ENCODE measurements around the gene SLC25A19.
"Not testable (repeated sequence)": the region's sequence is repeated elsewhere in the genome, so short reads cannot be mapped to it uniquely, and the experiment has no call there.

Gene SLC25A19

GRCh38 chr17:75267411-75268232, 21.6 kb downstream of the SLC25A19 start:
- no peak for DNase-seq (ENCODE audit: low read depth in 2 of 2)

- DNase-seq (ENCODE audit: low read depth in 2 of 2), result no peak
Measured at GRCh38 chr17:75267153-75267410, 22.2 kb downstream of the SLC25A19 start.

GRCh38 chr17:75266316-75267152, 22.7 kb downstream of the SLC25A19 start:
- no peak for DNase-seq (ENCODE audit: low read depth in 2 of 2)

- DNase-seq (ENCODE audit: low read depth in 2 of 2), result no peak
Measured at GRCh38 chr17:75265614-75266315, 23.5 kb downstream of the SLC25A19 start.

GRCh38 chr17:75263055-75263454, 26.2 kb downstream of the SLC25A19 start:
- no peak for DNase-seq (ENCODE audit: low read depth in 2 of 2)

GRCh38 chr17:75262112-75262606, 27.1 kb downstream of the SLC25A19 start:
- no peak for DNase-seq (ENCODE audit: low read depth in 2 of 2)

GRCh38 chr17:75261336-75262111, 27.7 kb downstream of the SLC25A19 start, which contains the start of the genes GGA3 and MRPS7:
Gene GGA3 (minus strand): TSS chr17:75261606. CDS start chr17:75261587, 19 bp downstream.
Gene MRPS7 (plus strand): TSS chr17:75261879. CDS start chr17:75261901, 22 bp downstream.
- DNase-seq (ENCODE audit: low read depth in 2 of 2), result peak; percentile 86 to 95

GRCh38 chr17:75260641-75261335, 28.4 kb downstream of the SLC25A19 start:
- DNase-seq (ENCODE audit: low read depth in 2 of 2), result peak in 1 of 2 experiments; percentile 45

GRCh38 chr17:75257228-75257627, 32.0 kb downstream of the SLC25A19 start:
- DNase-seq (ENCODE audit: low read depth in 2 of 2), result not testable (repeated sequence)

- DNase-seq (ENCODE audit: low read depth in 2 of 2), result not testable (repeated sequence)
Measured at GRCh38 chr17:75255954-75256698, 33.1 kb downstream of the SLC25A19 start.

GRCh38 chr17:75252039-75252816, 37.0 kb downstream of the SLC25A19 start:
- no peak for DNase-seq (ENCODE audit: low read depth in 2 of 2)

- peak; percentile 72 to 84 for DNase-seq (ENCODE audit: low read depth in 2 of 2)
Measured at GRCh38 chr17:75250009-75250471, 39.2 kb downstream of the SLC25A19 start.

- DNase-seq (ENCODE audit: low read depth in 2 of 2), result no peak
Measured at GRCh38 chr17:75249564-75249963, 39.7 kb downstream of the SLC25A19 start.

GRCh38 chr17:75246404-75246803, 42.8 kb downstream of the SLC25A19 start:
- no peak for DNase-seq (ENCODE audit: low read depth in 2 of 2)

- DNase-seq (ENCODE audit: low read depth in 2 of 2), result no peak
Measured at GRCh38 chr17:75245011-75245410, 44.2 kb downstream of the SLC25A19 start.

GRCh38 chr17:75244133-75244866, 44.9 kb downstream of the SLC25A19 start:
- DNase-seq (ENCODE audit: low read depth in 2 of 2), result no peak

- peak in 1 of 2 experiments; percentile 21 for DNase-seq (ENCODE audit: low read depth in 2 of 2)
Measured at GRCh38 chr17:75242461-75243042, 46.7 kb downstream of the SLC25A19 start.

- no peak for DNase-seq (ENCODE audit: low read depth in 2 of 2)
Measured at GRCh38 chr17:75241996-75242460, 47.2 kb downstream of the SLC25A19 start.

All from stimulated activated CD4-positive, alpha-beta T cell treated with anti-CD3 and anti-CD28 coated beads, Interleukin-12 subunit alpha, Interleukin-12 subunit beta, amount 100 ng/mL, for 24 hours (primary cell).